Lower leg skin (tissue), 3 donors: ENCODE measurements around the gene IFNL4.

Experiments
- CTCF ChIP-seq, 3 donors: fragments of 450-650 bp; IDR thresholded peaks; one replicate each; pipeline ENCODE4 v1.5.1; 2016; ENCODE audit warnings: antibody characterized with exemption in 3 of 3, mild to moderate bottlenecking in 3 of 3, moderate library complexity in 2 of 3
- POLR2A ChIP-seq, 2 donors: fragments of 450-650 bp; IDR thresholded peaks; one replicate each; pipeline ENCODE4 v1.6.1; 2016 to 2017; ENCODE audit warnings: antibody characterized with exemption in 2 of 2, mild to moderate bottlenecking in 1 of 2, moderate library complexity in 1 of 2

GRCh38 chr19:39296055-39296645 is 47.5 kb upstream of the IFNL4 start, which contains the start of gene IFNL1:
- no peak for TF ChIP-seq CTCF (IDR thresholded peaks at IDR 0.05)
- TF ChIP-seq POLR2A (IDR thresholded peaks at IDR 0.05): no peak
